Breast epithelium (tissue), 3 donors: ENCODE results near the gene GPR37L1.

ENCODE experiments used
- CTCF ChIP-seq, 3 donors: fragments of 450-650 bp; IDR thresholded peaks; one replicate each; pipeline ENCODE4 v1.5.1; 2016 to 2017; ENCODE audit warnings: antibody characterized with exemption in 3 of 3, mild to moderate bottlenecking in 3 of 3, moderate library complexity in 3 of 3
- POLR2A ChIP-seq: fragments of 450-650 bp; IDR thresholded peaks from one replicate; pipeline ENCODE4 v1.6.1; 2016; ENCODE audit warnings: antibody characterized with exemption, mild to moderate bottlenecking, moderate library complexity
- POLR2AphosphoS5 ChIP-seq, 3 donors: sonication (generic); formaldehyde crosslinking; IDR thresholded peaks; one replicate each; pipeline ENCODE4 v1.6.1; 2017; ENCODE audit warnings: antibody characterized with exemption in 3 of 3

GRCh38 chr1:202117898-202118371 is 4.8 kb upstream of the GPR37L1 start:
- no peak for TF ChIP-seq CTCF (IDR thresholded peaks at IDR 0.05)
- no peak for TF ChIP-seq POLR2A
- TF ChIP-seq POLR2AphosphoS5 (IDR thresholded peaks at IDR 0.05) = no peak
